Glutamatergic neuron (in vitro differentiated cells): Measurements from ENCODE around the gene SEMA7A. TPM values are rescaled to one million over a fixed set of nuclear protein-coding genes. Genes with fewer than 3 reads are reported as not detected.

Experiments
- DNase-seq: peaks from one replicate; pipeline ENCODE4 v3.0.0; 2022
- H3K27ac Mint-ChIP-seq: one replicate; pipeline ENCODE4 v1.8.0; 2020; ENCODE audit warnings: mild to moderate bottlenecking, mixed read lengths, inconsistent platforms; ENCODE audit not compliant: unreplicated experiment
- H3K27me3 Mint-ChIP-seq: one replicate; pipeline ENCODE4 v1.8.0; 2020; ENCODE audit warnings: mild to moderate bottlenecking, moderate library complexity, mixed read lengths, inconsistent platforms; ENCODE audit not compliant: unreplicated experiment
- H3K36me3 Mint-ChIP-seq: one replicate; pipeline ENCODE4 v1.8.0; 2020; ENCODE audit warnings: mild to moderate bottlenecking, mixed read lengths, inconsistent platforms; ENCODE audit not compliant: unreplicated experiment
- H3K4me1 Mint-ChIP-seq: one replicate; pipeline ENCODE4 v1.8.0; 2020; ENCODE audit warnings: mild to moderate bottlenecking, low read depth, mixed read lengths, inconsistent platforms; ENCODE audit not compliant: unreplicated experiment
- H3K4me3 Mint-ChIP-seq: one replicate; pipeline ENCODE4 v1.8.0; 2020; ENCODE audit warnings: mild to moderate bottlenecking, mixed read lengths, inconsistent platforms; ENCODE audit not compliant: unreplicated experiment
- H3K9me3 Mint-ChIP-seq: one replicate; pipeline ENCODE4 v1.8.0; 2020; ENCODE audit warnings: mild to moderate bottlenecking, moderate library complexity, mixed read lengths, inconsistent platforms; ENCODE audit not compliant: unreplicated experiment
- total RNA-seq: library from RNA; stranded (reverse); fragmentation: NEBNext Ultra II Directional; extraction: Animal tissue kit (Norgen Biotek cat#: 25700); gene quantifications from one replicate; pipeline ENCODE4 v1.2.1, GENCODE V29; 2021; ENCODE audit not compliant: unreplicated experiment
- TF ChIP-seq, protein P1 (sequence below): fragments of 200-600 bp; sonication (generic); IDR thresholded peaks from one replicate; pipeline ENCODE4 v1.5.0; 2021; ENCODE audit not compliant: partially characterized antibody, unreplicated experiment

SEMA7A gene
- total RNA-seq, 1 donor from 2014 or later = 16.2 TPM

DNA sequence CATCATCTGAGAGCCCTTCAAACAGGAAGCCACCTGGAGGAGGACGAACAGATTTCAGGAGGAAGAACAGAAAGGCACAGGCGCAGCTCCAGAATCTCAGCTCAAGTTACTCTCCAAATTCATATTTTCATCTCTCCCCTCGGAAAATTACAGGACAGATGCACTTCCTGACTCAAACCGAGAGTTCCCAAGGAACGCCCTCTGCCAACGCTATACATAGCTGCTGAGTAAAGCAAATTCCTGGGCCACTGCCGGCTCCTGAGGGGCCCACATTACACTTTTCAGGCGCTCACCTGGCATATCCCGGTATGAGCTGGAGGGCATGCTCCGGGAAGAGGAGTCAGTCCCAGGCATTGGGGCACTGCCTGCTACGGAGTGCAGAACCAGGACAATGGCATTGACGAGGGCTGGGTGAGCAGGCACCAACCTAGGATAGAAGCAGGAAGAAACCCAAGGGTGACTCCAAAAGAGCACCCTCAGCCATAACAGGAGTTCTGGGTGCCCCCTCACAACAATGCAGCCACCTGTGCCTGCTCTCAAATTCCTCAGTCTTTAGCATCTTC is 16.0 kb upstream of the SEMA7A start:
- no peak for DNase-seq
- Mint-ChIP-seq H3K27me3 (no peaks in the 10 kb centered on the region), H3K36me3 (no peaks in the 10 kb centered on the region), H3K27ac (no peak overlapping the region), H3K4me1 (peaks cover 13% of the 10 kb centered on the region), H3K9me3 (peaks cover 2% of the 10 kb centered on the region), H3K4me3 (no peak overlapping the region)
- TF ChIP-seq, protein P1, sequence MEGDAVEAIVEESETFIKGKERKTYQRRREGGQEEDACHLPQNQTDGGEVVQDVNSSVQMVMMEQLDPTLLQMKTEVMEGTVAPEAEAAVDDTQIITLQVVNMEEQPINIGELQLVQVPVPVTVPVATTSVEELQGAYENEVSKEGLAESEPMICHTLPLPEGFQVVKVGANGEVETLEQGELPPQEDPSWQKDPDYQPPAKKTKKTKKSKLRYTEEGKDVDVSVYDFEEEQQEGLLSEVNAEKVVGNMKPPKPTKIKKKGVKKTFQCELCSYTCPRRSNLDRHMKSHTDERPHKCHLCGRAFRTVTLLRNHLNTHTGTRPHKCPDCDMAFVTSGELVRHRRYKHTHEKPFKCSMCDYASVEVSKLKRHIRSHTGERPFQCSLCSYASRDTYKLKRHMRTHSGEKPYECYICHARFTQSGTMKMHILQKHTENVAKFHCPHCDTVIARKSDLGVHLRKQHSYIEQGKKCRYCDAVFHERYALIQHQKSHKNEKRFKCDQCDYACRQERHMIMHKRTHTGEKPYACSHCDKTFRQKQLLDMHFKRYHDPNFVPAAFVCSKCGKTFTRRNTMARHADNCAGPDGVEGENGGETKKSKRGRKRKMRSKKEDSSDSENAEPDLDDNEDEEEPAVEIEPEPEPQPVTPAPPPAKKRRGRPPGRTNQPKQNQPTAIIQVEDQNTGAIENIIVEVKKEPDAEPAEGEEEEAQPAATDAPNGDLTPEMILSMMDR = no peak

DNA sequence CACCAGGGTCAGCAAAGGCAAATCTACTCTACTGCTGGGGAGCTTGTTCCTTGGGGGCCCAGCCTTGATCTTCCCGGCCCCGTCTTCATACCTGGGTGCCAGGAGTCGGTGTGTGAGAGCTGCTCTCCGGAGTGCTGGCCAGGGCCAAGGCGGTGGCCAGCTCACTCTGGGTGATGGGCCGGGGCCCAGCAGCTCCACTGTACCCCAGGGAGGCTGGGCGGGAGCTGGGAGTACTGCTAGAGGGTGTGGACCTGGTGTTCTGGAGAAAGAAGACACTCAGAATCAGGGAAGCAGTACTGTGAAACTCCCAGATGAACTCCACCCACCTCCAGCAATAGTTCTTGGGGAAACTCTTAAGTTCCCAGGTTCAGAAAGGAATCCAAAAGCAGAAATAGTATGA is 15.3 kb upstream of the SEMA7A start:
- H3K4me3 Mint-ChIP-seq = no peak overlapping the region
- no peaks in the 10 kb centered on the region for H3K36me3 Mint-ChIP-seq
- TF ChIP-seq, protein P1 = no peak
- H3K27ac Mint-ChIP-seq = no peak overlapping the region
- no peak for DNase-seq
- H3K27me3 Mint-ChIP-seq = no peaks in the 10 kb centered on the region
- peaks cover 13% of the 10 kb centered on the region for H3K4me1 Mint-ChIP-seq
- peaks cover 2% of the 10 kb centered on the region for H3K9me3 Mint-ChIP-seq

DNA sequence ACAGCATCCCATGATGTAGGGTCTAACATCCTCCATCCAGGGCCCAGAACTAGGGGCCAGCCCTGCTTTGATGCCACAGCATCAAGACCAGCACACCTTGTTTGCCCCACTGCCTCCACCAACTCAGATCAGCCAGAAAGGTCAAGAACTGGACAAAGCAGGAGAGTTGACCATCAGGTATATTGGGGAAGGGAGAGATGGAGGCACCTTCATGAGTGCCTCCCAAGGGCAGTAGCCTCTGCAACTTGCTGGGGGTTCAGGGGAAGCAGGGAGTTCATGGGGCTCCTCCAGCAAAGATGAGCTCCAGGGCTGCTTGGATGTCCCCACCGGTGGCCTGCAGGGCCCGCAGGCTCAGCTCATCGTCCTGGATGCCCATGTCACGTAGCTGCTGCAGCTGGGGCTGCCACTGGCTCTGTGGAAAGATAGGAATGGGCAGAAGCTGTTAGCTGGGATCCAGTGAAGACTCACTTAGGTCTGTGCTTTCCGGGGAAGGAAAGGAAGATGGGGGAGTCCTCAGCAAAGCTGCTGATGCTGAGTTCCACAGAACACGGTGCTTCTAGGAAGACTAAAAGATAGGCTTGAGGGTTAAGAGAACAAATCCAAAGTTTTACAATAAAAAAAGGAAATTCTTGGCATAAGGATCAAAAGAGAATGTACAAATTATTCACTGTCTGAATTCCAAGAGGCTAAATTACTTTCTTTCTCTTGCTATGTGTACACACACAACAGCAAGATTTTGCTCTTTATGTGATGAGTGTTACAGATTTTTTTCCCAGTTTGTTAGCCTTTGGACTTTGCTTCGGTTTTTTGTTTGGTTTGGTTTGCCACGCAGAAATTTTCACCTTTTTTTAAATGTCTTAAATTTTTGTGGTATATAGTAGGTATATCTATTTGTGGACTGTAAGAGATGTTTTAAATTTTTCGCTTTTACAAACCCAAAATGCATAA is 12.3 kb upstream of the SEMA7A start:
- Mint-ChIP-seq H3K27ac (no peak overlapping the region), H3K36me3 (no peaks in the 10 kb centered on the region), H3K9me3 (peaks cover 2% of the 10 kb centered on the region), H3K4me1 (peaks cover 3% of the 10 kb centered on the region), H3K27me3 (peaks cover 3% of the 10 kb centered on the region), H3K4me3 (no peak overlapping the region)
- no peak for DNase-seq
- TF ChIP-seq, protein P1 = no peak

DNA sequence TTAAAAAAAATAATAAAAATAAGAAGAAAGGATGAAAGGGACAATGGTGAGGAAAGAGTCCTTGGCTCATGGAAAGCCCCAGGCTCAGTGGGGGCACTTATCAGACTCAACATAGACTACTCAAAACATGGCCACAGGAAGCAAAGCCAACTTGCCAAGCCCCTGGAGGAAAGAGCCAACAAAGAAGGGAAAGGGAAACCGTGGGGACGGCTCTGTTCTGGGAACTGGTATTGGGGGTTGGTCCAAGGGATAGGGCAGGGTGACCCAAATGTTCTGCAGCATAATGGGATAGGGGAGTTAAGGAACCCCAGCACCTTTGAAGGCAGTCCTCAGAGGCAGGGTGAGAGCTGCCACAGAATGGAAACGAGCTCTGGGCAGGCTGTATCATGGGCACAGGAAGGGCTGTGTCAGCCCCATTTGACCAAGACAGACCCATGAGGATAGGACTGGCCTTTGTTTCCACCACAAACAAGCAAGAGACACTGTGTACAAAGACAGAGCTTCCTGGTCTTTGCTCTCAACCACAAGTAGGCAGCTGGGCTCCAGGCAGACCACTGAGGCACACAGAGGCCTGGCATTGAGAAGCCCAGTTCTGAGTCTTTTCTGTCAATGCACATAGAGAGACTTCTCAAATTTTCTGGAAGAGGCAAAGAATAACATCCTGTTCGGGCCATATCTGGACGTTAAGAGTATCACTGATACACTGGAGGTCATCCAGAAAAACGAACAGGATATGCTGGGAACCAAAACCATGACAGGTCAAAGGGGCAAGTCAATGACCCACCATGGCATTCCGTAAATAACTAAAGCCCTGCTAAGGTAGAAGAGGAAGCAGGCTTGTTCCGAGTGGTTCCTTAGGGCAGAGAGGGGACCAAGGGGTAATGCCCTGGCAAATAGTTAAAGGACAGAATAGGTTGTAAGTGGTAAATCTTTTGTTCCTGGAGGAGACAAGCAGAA is 10.6 kb upstream of the SEMA7A start:
- H3K4me3 Mint-ChIP-seq = no peak overlapping the region
- H3K27me3 Mint-ChIP-seq = peaks cover 3% of the 10 kb centered on the region
- TF ChIP-seq, protein P1 = no peak
- H3K4me1 Mint-ChIP-seq = peaks cover 3% of the 10 kb centered on the region
- no peak for DNase-seq
- no peak overlapping the region for H3K27ac Mint-ChIP-seq
- H3K9me3 Mint-ChIP-seq = peaks cover 2% of the 10 kb centered on the region
- H3K36me3 Mint-ChIP-seq = no peaks in the 10 kb centered on the region
